GM18517 (cell line): Measurements from ENCODE around the gene CARMIL1.
A peak's percentile ranks its signal among the peaks of the same experiment; 100 is the strongest.
"Not testable (repeated sequence)": the region's sequence is repeated elsewhere in the genome, so short reads cannot be mapped to it uniquely, and the experiment has no call there.

ENCODE experiments used
- ATAC-seq: cut with Tn5 transposase; IDR thresholded peaks from one replicate; pipeline ENCODE4 v1.9.1; 2021; ENCODE audit warnings: mild to moderate bottlenecking, moderate library complexity; ENCODE audit not compliant: unreplicated experiment

Gene CARMIL1

DNA sequence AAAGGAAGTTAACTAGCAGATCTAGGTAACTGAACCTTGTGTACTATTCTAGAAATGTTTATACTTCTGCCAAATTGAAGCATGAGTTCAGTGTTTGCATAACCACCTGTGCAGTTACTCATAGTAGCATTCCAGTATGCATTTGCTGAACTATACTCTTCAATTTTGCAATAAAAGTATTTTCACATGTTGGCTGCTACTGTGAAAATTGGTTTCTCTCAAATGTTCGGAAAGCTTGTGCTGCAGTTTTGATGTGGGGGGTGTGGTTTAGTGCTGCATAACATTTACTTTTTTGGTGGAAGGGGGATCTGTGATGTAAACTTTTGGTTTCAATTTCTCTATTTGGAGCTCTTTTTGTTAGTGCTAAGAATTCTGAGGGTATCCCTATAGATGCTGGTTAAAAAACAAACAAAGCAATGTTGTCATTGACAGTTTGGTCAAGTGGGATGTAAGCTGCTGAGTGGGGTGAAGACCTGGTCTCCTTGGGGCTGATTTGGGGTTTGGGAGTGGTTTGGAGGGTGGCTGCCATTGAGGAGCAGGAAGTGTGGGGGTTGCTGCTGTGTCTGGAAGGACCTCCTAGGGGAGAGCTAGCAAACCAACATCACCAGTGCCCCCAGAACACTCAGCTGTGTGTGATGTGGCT is 87.8 kb downstream of the CARMIL1 start:
- ATAC-seq: peak; percentile 50

- no peak for ATAC-seq
Measured at GRCh38 chr6:25369036-25369432, 89.9 kb downstream of the CARMIL1 start.

DNA sequence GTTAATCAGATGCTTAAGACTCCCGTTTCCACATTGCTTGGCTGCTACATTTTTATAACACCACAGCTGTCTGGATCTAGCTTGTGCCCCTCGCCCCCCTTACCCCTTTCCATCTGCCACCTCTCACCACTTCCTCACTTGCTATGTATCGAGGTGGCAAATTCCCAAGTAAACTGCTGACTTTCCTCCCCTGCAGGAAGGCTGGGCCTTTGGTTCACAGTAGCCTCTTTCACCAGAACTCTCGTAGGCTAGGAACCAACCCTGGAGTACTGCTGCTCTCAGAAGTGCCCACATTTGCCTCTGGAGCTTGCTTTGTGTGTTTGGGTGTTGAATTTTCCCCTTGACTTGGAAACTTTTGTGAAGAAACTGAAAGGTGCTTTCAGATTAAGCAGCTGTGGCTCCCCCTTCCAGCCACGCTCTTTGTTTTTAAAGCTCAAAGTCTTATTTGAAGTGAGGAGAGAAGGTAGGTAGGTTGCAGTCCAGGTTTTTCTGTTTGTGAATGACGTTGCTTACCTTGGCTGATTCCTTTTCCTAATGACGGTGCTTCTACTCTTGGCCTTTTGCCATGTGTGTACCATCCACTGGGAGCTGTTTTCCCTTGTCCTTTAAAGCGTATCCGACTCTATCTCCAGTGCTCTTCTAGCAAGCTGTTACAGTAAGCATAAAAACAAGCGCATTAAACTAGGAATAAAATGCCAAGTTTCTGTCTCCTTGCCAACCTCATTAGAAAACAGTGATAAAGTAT is 90.4 kb downstream of the CARMIL1 start:
- ATAC-seq: no peak

DNA sequence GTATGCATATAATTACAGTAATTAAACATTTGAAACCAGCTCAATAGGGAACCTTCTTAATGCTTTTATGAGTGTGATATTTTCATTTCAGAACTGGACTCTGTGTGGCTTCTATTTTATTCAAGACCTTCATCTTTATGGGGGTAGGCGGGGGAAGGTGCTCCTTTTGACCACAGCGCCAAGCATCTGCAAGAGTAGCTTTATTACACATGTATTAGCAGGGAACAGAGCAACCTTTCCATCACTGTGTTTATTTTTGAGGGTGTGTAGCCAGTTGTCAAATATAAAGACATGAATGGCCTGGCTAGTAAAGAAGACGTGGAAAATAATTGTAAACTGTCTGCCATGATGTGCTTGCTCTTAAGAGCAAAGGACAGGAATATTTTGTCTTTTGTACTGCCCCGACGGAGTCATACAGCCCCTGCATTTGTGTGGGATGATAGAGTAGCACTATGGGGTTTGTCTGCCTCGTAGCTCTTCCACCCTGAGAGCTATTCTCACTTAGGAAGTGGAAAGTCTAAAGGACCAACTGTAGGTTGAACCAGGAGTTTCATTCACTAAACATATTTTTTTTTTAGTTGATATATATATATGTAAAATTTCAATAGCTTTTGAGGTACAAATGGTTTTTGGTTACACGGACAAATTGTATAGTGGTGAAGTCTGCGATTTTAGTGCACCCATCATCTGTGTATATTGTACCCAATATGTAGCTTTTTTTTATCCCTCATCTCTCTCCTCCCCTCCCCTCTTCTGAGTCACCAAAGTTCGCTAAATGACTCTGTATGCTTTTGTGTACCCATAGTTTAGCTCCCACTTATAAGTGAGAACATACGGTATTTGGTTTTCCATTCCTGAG is 91.2 kb downstream of the CARMIL1 start:
- no peak for ATAC-seq

DNA sequence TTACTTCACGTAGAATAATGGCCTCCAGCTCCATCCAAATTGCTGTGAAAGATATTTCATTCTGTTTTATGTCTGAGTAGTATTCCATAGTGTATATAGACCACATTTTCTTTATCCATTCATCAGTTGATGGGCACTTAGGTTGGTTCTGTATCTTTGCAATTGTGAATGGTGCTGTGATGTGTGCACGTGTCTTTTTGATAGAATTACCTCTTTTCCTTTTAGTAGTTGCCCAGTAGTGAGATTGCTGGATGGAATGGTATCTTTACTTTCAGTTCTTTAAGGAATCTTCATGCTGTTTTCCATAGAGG is 91.8 kb downstream of the CARMIL1 start:
- ATAC-seq: no peak

- ATAC-seq: no peak
Measured at GRCh38 chr6:25375125-25375524, 96.0 kb downstream of the CARMIL1 start.

DNA sequence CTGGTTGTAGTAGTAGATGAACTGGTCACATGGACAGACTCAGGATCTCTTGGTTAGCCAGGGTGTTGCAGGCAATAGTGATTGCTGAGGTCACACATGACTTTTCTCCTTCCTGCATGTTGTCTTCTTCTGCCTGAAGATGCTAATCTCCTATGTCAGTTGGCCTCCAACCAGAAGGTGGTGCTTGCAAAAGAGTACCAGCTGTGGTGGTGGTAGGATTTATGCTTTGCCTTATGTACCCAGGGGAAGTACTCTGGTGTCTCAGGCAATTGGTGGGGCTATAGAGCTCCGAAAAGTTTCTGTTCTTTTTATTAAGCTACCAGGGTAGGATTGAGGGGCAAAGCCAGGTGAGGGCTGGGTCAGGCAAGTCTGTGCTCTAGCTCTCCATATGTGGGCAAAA is 98.5 kb downstream of the CARMIL1 start:
- ATAC-seq: no peak

GRCh38 chr6:25381077-25381476 is 101.9 kb downstream of the CARMIL1 start:
- no peak for ATAC-seq

GRCh38 chr6:25382476-25382875 is 103.3 kb downstream of the CARMIL1 start:
- ATAC-seq: not testable (repeated sequence)

DNA sequence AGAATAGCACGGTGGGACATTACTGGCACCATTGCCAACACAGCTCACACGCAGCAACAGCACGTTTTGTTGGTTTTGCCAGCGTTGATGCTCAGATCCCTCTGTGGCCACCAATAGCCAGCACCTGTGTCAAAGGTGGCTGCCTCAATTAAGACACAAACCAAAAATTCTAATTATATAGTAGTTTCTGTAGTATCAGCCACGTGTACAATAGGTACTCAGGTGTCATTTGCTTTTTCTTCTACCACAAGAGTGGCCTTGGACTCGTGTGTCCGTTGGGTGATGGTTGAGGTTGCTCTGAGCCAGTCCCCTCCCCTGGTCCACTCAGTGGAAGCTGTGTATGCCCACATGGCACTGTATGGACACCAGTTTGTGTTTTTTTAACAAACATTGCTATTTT is 105.1 kb downstream of the CARMIL1 start:
- no peak for ATAC-seq

- no peak for ATAC-seq
Measured at GRCh38 chr6:25384967-25385366, 105.8 kb downstream of the CARMIL1 start.

- peak; percentile 79 for ATAC-seq
Measured at GRCh38 chr6:25387483-25387882, 108.3 kb downstream of the CARMIL1 start.

- peak; percentile 16 for ATAC-seq
Measured at GRCh38 chr6:25387911-25388310, 108.7 kb downstream of the CARMIL1 start.

GRCh38 chr6:25388776-25389175 is 109.6 kb downstream of the CARMIL1 start:
- ATAC-seq: no peak

DNA sequence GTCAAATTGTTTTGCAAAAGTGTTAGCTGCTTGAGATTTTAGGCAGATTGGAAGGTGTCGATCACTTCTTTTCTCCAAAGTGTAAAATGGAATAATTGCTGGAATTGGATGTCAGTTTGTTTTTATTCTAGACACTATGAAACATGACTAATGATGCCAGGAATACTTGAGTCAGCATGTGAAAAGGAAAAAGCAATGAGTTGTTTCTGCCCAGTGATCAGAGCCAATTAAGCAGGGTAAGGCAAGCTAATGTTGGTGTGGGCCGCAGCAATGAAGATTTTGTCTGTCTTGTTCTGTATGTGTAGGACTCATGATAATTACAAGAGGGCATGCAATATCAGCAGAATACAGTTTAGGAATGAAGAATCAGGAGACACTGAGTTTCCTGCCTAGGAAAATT is 110.3 kb downstream of the CARMIL1 start:
- ATAC-seq: no peak

GRCh38 chr6:25392372-25392771 is 113.2 kb downstream of the CARMIL1 start:
- no peak for ATAC-seq

GRCh38 chr6:25395731-25396130 is 116.6 kb downstream of the CARMIL1 start:
- ATAC-seq: no peak

DNA sequence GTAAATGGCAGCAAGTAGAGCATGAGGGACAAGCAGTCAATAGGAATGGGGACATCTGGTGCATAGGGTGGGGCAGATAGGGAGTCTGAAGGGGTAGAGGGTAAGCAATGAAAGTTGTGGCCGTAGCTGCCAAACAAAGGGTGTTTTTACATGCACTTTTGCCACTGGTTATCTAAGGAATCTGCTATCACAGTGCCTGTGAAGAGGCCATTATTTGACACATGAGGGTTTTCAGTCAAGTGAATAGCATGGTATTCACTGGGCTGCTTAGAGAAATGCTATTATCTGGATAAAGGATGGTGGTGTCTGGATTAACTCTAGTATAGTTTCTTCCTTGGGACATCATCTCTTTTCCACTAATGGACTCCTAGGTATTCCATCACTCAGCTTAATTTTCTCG is 118.2 kb downstream of the CARMIL1 start:
- ATAC-seq: no peak

GRCh38 chr6:25399885-25400284 is 120.7 kb downstream of the CARMIL1 start:
- ATAC-seq: no peak

DNA sequence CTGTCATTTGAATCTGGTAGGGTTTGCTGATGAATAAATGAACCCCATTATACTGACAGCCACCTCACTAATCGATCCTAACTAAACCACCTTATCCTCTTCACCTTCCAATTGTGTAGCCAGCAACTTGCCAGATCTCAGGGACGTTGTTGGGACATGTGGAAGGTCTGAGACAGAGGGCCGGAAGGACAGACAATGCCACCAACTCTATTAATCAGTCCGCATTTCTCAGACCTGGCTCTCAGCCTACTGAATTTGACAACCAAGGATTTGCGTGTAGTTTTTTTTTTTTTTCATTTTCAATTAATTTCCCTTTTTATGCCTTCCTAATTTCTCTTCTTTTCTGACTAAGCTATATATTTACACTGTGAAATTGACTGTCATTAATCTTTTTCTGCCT is 122.5 kb downstream of the CARMIL1 start:
- ATAC-seq: no peak

DNA sequence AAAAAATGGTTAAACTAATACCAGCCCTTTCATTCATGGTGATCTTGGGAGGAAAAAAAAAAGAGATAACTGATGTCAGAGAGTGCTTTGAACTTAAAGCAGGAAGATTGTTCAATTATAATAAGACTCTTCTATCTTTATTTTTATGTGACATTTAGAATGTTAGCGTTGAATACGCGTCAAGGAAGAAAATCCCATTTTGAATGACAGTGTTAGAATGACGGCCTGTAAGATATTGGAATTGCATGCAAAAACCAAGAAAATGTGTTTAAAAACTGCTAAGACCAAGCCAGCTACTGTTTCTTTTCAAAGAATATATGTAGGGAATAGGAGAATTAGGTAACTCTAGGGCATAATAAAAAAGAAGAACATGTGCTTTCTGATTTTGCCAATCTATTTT is 123.0 kb downstream of the CARMIL1 start:
- ATAC-seq: no peak

DNA sequence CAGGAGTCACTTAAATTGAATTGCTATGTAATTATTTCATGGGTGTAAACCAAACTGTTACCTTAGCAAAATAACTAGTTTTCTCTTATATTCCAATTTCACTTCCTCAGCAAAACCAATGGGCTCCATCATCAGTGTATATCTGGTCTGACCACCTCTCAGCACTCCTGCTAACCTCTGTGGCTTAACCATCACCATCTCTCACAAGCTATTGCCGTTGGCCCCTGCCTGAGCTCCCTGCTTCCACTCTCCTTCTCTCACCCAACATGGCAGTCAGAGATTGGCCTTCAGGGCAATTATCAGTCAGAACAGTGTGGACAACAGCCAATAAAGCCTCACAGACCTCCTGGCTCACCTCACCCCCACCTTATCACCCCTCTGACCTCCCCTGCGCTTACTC is 124.0 kb downstream of the CARMIL1 start:
- no peak for ATAC-seq
